ENCODE measurements around the gene IGFN1.

IGFN1 gene

GRCh38 chr1:201191653-201192260, 1.1 kb downstream of the IGFN1 start:
- no peak overlapping the region for H3K4me3 ChIP-seq (ENCODE audit: low read length)
- no peak for DNase-seq (ENCODE audit: low read depth)
- no peak for TF ChIP-seq CTCF (conservative IDR thresholded peaks at IDR 0.05; ENCODE audit: low read depth, low read length)

- H3K4me3 ChIP-seq (ENCODE audit: low read length), result no peak overlapping the region
- no peak for TF ChIP-seq CTCF (conservative IDR thresholded peaks at IDR 0.05; ENCODE audit: low read depth, low read length)
- DNase-seq (ENCODE audit: low read depth), result no peak
These were observed 1.7 kb downstream of the IGFN1 start for GRCh38 chr1:201192261-201192788.

GRCh38 chr1:201194046-201194445, 3.4 kb downstream of the IGFN1 start:
- DNase-seq (ENCODE audit: low read depth), result no peak
- no peak overlapping the region for H3K4me3 ChIP-seq (ENCODE audit: low read length)
- no peak for TF ChIP-seq CTCF (conservative IDR thresholded peaks at IDR 0.05; ENCODE audit: low read depth, low read length)

GRCh38 chr1:201198598-201198997, 8.0 kb downstream of the IGFN1 start:
- no peak for TF ChIP-seq CTCF (conservative IDR thresholded peaks at IDR 0.05; ENCODE audit: low read depth, low read length)
- no peak for DNase-seq (ENCODE audit: low read depth)
- no peak overlapping the region for H3K4me3 ChIP-seq (ENCODE audit: low read length)

- no peak for DNase-seq (ENCODE audit: low read depth)
- no peak for TF ChIP-seq CTCF (conservative IDR thresholded peaks at IDR 0.05; ENCODE audit: low read depth, low read length)
- H3K4me3 ChIP-seq (ENCODE audit: low read length), result no peak overlapping the region
These were observed 14.4 kb downstream of the IGFN1 start for GRCh38 chr1:201205036-201205435.

GRCh38 chr1:201206176-201206575, 15.6 kb downstream of the IGFN1 start:
- H3K4me3 ChIP-seq (ENCODE audit: low read length), result no peak overlapping the region
- DNase-seq (ENCODE audit: low read depth), result no peak
- no peak for TF ChIP-seq CTCF (conservative IDR thresholded peaks at IDR 0.05; ENCODE audit: low read depth, low read length)

GRCh38 chr1:201207046-201207445, 16.4 kb downstream of the IGFN1 start:
- no peak overlapping the region for H3K4me3 ChIP-seq (ENCODE audit: low read length)
- DNase-seq (ENCODE audit: low read depth), result no peak
- TF ChIP-seq CTCF (conservative IDR thresholded peaks at IDR 0.05; ENCODE audit: low read depth, low read length), result no peak

Data from retinal pigment epithelial cell (primary cell).